HG03460 (cell line): ENCODE results near the gene STAMBP.
A peak's percentile ranks its signal among the peaks of the same experiment; 100 is the strongest.
"Not testable (repeated sequence)": the region's sequence is repeated elsewhere in the genome, so short reads cannot be mapped to it uniquely, and the experiment has no call there.

Source experiments
- ATAC-seq: cut with Tn5 transposase; IDR thresholded peaks from one replicate; pipeline ENCODE4 v1.9.1; 2021; ENCODE audit not compliant: unreplicated experiment

The STAMBP gene

DNA sequence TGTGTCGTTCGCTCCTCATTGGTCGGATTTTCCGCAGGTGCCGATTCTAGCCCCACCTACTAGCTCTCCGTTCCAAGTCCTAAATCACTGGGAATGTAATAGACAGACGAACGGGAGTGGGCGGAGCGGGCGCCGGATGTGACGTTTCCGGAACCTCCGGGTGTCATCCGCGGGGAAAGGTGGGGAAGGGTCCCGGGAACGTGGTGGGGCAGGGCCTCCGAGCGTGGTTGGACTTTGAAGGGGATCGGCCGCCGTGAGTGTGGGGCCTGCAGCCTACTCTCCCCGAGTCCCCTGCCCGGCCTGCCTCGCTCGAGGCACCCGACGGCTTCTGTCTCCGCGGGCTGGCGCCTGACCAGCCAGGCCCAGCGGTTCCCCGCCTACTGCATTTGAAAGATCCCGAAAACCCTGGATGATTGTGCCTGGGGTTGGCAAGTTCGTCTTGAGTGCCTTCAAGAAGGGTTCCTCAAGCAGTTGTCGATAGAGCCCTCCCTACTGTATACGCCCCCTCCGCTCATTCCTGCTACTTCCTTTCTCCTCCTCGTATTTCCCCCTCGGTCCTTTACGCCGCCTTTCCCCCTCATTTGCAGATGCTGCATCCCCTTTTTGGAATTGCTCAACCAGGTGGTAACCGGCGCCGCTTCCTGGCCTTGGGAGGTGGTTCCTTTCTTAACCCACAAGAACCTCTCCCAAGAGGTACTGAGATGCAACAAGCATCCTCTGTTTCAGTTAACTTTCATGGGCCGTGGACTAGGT lies at the start of gene STAMBP:
Gene STAMBP (plus strand): TSS at position 144 of the 753 bp plus-strand sequence. CDS start 1,896 bp downstream, outside the sequence.
- ATAC-seq: peak; percentile 78

DNA sequence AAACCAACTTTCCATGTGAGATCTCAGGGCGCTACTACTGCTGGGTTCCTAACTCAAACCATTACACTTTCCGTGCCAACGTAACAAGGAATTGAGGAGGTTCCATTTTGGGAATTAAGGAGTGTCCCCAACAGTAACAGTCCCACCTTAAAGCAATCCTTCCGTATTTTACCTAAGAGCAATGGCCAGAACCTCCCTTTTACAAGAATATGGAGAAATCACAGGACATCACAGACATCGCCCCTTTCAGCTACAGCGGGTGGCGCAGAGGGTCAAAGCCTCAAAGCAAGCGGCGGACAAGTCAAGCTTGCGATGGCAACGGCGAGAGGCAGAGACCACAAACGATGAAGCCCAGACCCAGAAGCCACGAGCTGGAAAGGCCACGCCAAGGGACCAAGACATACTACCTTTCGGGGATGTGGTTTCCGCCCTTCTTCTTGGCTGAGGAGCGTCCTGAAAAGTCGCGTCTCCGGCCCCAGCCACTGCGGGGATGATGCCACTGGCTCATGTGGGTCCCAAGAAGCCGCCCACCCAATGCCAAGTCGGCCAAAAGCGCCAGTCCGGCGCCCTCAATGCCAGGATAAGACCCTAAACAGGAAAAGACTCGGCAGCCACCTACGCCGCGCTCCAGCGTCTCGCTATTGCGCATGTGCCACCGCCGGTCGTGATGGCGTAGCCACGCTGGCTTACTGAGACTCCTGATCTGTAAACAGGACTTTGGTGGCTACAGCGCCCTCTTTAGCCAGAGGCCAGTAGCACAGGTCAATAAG lies 49.1 kb upstream of the STAMBP start, which contains the start of gene DUSP11:
Gene DUSP11 (minus strand): TSS at position 637 of the 770 bp plus-strand sequence. CDS start 129 bp downstream, at position 508.
- peak; percentile 99 for ATAC-seq

DNA sequence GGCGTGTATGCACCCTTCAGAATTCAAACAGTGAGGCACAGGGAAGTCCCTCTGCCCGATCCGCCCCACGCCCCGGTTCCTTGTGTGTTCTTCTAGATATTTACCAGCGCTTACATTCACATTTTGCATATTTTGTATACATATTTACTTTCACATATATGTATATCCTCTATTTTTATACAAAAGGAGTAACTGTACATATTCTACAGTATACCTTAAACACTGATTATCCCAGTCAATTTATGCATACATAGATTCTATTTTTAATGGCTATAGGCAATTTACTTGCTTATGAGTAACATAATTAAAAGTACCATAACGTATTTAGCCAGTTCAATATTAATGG lies 48.6 kb upstream of the STAMBP start:
- no peak for ATAC-seq

DNA sequence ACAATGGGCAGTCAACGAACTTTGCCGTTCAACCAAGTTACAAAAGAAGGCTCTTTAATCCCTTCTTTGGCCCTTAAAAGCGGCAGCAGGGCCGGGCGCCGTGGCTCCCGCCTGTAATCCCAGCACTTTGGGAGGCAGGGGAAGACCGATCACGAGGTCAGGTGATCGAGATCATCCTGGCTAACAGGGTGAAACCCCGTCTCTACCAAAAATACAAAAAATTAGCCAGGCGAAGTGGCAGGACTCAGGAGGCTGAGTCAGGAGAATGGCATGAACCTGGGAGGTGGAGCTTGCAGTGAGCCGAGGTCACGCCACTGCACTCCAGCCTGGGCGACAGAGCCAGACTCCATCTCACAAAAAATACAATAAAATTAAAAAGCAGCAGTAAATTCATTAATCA lies 45.4 kb upstream of the STAMBP start:
- ATAC-seq: not testable (repeated sequence)

DNA sequence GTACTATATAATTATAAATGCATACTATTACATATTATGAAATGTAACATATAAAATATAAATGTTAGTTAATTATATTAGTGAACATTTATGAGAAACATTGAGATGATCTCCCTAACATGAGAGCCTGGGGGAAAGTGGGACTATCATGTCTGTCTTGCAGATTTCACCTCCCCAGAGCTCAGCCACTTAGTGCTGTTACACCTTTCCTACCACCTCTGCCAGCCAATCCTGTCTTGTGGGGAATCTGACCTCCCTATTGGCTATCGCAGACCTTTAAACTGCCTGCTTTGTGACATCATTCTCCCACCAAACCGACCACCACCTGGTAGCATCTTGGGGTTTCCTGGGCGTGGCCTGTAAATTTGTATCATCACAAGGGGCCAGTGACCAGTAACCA lies 44.9 kb upstream of the STAMBP start, which contains the start of gene C2orf78:
Gene C2orf78 (plus strand): TSS at position 301 of the 400 bp plus-strand sequence. CDS start 127 bp downstream, outside the sequence.
- not testable (repeated sequence) for ATAC-seq

DNA sequence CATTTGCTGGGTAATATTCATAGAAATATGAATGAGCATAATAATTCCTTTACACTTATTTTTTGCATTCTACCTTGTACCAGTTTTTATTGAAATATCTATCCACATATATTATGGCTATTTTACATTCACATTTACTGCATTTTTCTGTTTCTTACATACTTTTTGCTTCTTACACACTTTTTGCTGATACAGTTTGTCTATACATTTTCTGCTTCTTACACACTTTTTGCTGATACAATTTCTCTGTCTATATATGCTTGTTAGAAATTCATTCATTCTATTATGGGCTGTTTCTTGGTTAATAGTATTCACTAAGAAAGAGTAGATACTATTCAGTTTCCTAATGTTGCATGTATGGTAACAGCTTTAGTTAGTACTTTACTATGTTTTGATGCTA lies 16.9 kb upstream of the STAMBP start:
- no peak for ATAC-seq

DNA sequence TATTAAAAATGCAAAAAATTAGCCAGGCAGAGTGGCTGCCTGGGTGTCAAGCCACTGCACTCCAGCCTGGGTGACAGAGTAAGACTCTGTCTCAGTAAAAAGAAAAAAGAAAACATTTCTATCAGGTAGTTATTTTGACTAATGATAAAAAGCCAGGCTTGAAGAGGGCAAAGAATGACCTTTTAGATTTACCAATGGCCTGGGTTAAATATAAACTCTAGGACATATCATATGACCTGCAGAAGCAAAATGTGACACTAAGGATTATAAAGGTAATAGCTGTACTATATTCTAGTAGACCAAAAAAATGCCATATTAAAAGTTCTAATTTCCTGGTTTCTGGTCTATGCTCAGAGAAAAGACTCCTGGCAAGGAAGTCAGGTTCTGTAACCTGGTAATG lies 16.1 kb upstream of the STAMBP start:
- ATAC-seq: no peak

DNA sequence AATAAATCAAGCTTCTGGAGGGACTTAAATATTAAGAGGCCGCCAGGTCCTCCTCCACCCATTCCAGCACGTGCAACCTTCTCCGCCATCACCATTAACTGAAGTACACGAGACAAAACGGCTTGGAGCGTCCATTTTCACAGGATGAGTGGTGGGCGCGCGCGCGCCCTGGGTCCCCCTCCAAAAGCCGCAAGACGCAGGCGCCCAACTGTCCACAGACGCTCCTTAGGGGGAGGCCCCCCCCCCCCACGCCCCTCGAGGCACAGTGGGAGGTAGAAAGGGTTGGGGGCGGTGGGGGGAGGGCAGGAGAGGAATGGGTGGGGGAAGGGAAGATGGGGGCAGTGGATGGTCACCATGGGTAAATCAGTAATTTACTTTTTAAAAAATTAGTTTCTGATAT lies 10.5 kb upstream of the STAMBP start:
- no peak for ATAC-seq

DNA sequence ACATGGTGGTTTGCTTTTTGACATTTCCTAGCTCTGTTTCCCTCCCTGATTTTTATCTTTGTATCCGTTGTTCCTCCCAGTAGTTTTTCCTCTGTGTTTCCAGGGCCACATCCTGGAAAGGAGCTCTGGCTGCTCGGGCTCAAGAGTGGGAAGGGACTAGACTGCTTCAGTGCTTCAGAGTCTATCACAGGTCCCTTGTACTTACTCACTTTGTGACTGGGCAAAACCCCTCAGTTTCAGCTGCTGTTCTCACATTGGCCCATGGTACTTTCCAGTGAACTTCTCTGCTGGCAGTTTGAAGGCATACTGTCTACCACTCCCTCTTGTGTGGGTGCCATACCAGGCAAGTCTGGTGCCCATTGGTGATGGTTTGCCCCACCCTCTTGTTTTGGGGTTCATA lies 7.5 kb upstream of the STAMBP start:
- peak; percentile 69 for ATAC-seq

DNA sequence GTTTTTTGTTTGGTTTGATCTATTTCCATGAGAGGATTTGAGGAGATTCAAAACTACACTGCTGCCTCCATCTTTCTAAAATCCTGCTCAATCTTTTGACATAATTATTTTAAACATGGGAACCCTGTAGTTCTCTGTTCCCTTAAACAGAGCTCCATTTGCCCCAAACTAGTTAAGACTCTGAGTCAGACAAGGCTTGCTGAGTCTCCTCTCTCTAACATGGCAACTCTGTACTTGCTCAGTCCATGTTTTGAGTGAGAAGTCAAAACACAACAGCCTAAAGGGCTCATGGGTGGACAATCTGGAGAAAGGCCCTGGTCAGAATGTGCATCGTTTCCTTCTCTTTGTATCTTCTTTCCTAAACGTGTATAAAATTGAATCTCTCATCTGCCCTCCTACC lies 7.1 kb upstream of the STAMBP start:
- no peak for ATAC-seq

DNA sequence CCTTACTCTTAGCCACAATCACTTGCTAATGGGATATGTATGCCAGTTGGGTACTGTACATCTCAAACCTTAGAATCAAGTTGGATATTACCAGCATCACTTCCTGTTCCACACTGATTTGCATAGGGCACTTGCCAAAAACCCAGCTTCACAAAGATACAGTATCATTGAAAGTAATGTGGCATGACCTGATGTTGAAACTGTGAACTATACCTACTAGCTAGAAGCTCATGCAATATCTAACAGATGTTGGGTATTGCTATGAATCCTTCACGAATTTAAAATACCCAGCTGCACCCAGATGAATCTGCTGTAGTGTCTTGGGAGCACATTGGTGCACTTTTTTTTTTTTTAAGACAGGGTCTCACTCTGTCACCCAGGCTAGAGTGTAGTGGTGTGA lies 6.5 kb upstream of the STAMBP start:
- ATAC-seq: peak; percentile 70

DNA sequence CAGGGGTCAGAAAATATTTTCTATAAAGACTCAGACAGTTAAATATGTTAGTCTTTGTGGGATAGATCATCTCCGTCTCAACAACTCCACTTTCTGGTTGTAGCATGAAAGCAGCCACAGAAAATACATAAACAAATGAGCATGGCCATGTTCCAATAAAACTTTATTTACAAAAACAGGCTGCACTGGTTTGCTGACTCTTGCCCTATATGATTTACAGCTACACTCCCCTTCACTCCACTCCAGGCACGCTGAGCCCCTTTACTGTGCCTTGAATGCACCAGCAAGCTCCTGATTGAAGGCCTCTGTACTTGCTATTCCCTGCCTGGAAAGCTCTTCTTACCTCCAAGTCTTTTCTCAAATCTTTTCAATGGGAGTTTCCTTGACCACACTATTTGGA lies 5.8 kb upstream of the STAMBP start:
- no peak for ATAC-seq

DNA sequence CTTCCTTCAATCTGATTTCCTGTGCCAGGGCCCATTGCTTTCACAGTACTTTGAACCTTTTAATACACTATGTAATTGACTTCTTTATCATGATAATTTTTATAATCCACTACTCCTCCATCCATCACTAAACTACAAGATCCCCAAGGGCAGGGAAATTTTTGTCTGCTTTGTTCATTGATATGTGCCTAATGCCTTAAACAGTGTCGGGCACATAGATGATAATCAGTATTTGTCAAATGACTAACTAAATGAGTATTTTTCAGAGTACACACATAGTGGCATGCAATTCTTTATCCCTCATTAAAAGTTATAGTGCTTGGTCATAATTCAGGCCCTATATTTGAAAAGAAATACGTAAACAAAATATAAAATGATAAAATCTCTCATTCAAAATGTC lies 5.3 kb upstream of the STAMBP start:
- no peak for ATAC-seq

DNA sequence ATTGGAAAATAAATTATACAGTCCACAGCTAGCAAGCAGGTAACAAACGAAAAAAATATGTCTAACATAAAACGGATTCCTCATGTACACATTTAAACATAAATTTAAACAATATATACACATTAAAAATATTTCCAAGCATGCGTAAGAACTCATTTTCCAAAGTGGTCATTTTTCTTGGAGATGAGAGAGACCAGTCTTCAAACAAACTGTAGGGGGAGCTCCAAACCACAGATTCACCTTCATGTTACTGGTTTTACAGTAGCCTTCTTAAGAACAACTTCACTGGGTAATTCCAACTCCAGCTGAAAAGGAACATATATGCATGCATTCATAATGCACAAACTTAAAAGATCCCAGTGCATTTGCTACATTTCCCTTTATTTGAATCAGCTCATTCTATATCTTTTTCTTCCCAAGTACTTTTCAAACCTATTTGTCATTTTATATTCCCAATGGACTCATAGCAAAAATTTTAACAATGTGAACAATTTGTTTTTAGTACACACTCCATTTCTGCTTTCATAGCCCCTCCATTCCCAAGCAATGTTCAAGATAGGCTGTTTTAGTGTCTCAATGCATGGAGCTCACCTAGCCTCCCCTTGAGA lies 4.7 kb upstream of the STAMBP start:
- no peak for ATAC-seq

DNA sequence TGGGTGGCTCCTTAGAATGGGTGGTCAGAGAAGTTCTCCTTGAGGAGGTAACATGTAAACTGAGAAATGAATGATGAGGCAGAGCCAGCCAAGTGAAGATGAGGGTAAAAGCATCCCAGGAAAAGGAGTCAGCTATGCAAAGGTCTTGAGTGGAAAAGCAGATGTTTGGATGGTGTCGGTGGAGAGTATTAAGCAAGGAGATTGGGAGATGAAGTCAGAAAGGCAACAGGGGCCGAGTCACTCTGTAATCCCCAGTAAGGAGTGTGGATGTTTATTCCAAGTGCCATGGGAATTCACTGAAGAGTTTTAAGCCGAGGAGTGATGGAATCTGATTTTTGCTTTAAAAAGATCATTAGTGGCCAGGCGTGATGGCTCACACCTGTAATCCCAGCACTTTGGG lies 3.4 kb upstream of the STAMBP start:
- no peak for ATAC-seq

DNA sequence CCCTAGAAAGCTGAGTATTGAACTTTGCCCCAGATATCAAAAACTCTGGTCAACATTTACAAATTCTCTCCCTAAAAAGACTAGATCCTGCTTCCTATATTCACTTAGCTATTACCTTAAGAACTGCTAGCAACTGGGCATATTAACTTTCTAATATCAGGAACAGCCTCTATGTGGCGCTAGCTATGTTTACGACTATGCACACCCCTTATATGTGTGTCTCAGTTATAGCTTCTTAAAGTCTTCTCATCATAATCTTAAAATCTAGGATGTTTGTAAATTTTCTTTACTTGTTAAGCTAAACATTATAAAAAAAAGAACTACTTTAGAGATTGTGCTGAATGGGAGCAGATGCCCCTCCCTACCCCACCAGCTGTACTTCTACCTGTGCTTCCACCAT lies 1.7 kb upstream of the STAMBP start:
- no peak for ATAC-seq

DNA sequence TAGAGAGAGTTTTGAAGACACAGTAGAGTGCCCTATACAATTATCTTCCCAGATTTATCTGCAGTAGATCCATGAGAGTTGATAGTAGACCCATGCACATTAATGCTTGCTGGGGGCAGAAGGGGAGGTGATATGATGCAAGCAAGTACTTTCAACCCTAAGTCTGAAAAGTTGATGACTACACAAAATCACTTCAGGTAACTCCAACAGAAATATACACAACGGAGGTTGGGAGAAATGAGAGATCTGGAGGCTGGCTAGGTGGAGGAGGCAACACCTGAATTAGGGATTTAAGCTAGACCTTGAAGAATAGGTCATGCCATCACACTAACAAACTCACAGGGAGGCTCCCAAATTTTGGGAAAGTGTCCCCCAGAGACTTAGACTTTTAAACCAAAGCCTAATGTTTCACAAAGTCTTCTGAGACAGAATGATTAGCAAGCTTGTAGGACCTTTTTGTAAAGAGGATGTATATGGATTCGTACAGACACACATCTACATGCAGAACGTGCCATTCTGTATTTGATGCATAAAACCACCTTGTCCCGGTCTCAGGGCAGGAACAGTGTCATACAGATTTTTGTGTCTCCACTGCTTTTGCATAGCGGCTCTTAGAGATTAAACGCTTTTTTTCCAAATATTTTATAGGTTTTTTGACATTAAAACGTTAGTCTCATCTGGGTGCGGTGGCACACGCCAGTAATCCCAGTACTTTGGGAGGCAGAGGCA lies 937 bp upstream of the STAMBP start:
- no peak for ATAC-seq

DNA sequence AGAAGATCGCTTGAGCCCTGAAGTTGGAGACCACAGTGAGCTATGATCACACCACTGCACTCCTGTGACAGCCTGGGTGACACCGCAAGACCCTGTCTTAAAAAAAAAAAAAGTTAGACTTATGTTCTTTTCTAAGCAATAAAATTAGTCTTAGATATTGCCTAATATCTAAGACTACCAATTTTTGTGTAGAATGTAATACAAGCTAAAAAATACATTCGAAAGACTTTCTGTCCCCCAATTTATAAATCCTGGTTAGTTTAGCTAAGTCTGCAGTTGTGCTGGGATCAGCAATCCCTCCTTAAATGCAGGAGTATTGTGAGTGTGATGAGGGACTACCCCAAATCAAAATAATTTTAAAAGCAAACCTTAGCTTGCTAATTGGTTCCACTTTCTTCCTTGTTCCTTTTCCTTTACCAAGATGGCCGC lies 358 bp upstream of the STAMBP start:
- ATAC-seq: no peak

DNA sequence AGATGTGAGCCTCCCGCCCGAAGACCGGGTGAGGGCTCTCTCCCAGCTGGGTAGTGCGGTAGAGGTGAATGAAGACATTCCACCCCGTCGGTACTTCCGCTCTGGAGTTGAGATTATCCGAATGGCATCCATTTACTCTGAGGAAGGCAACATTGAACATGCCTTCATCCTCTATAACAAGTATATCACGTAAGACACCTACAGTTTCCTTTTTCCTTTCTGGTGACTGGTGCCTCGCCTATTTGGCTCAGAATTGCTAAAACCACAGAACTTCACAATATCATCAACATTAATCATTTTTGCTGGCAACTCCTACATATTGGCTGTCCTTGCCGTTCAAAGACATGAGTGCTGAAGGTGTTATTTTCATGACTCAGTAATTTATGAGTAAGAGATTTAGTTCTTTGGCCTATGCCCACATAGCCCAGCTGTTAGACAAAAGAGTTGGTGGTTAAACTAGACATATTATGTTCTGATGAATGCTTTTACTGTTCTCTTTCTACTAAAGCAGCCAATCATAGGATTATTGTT lies 2.2 kb downstream of the STAMBP start:
- no peak for ATAC-seq

DNA sequence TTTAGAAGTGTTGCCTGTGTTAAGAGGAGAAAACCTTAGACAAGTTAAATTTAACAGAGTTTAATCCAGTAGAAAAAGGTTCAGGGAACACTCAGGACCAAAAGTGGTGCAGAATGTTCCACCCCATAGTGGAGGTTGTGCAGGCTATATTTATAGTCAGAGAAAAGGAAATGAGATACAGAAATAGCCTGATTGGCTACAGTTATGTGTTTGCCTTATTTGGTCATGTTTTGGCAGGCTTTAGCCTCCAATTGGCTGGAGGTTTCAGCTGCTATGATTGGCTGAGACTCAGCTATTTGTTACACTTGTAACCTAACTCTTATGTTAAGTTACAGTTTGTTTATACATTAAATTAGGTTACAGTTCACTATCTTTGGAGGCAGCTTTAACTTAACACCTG lies 4.2 kb downstream of the STAMBP start:
- no peak for ATAC-seq
